ENCODE data around the gene HNRNPR.

Gene HNRNPR

GRCh38 chr1:23370709-23371584 lies 26.9 kb upstream of the HNRNPR start (continued):
- peak; percentile 53; the same call in 1 of the 2 replicates for TF ChIP-seq ZNF561 (tag by site-specific recombination; IDR thresholded peaks at IDR 0.05; ENCODE audit: borderline replicate concordance)
- TF ChIP-seq CTCF (tag by site-specific recombination; IDR thresholded peaks at IDR 0.05), result peak; percentile 68
- TF ChIP-seq ZNF600 (tag by site-specific recombination; IDR thresholded peaks at IDR 0.05), result peak; percentile 54; the same call in 1 of the 2 replicates
- TF ChIP-seq ZBTB8A (tag by site-specific recombination; IDR thresholded peaks at IDR 0.05), result peak; percentile 92
- no peak for TF ChIP-seq ZNF155 (tag by site-specific recombination; IDR thresholded peaks at IDR 0.05)
- peak; percentile 99 for TF ChIP-seq SP7 (tag by site-specific recombination; IDR thresholded peaks at IDR 0.05)
- TF ChIP-seq, protein P1, sequence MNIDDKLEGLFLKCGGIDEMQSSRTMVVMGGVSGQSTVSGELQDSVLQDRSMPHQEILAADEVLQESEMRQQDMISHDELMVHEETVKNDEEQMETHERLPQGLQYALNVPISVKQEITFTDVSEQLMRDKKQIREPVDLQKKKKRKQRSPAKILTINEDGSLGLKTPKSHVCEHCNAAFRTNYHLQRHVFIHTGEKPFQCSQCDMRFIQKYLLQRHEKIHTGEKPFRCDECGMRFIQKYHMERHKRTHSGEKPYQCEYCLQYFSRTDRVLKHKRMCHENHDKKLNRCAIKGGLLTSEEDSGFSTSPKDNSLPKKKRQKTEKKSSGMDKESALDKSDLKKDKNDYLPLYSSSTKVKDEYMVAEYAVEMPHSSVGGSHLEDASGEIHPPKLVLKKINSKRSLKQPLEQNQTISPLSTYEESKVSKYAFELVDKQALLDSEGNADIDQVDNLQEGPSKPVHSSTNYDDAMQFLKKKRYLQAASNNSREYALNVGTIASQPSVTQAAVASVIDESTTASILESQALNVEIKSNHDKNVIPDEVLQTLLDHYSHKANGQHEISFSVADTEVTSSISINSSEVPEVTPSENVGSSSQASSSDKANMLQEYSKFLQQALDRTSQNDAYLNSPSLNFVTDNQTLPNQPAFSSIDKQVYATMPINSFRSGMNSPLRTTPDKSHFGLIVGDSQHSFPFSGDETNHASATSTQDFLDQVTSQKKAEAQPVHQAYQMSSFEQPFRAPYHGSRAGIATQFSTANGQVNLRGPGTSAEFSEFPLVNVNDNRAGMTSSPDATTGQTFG (tag by site-specific recombination; IDR thresholded peaks at IDR 0.05; ENCODE audit: borderline replicate concordance), result no peak
- no peak for TF ChIP-seq ZNF548 (tag by site-specific recombination; IDR thresholded peaks at IDR 0.05)
- TF ChIP-seq ZNF423 (tag by site-specific recombination; IDR thresholded peaks at IDR 0.05), result peak; percentile 83
- no peak for TF ChIP-seq YY2 (tag by site-specific recombination; IDR thresholded peaks at IDR 0.05)
- 0 out of 2 replicates have a peak, but pooled peaks have one; percentile 23 for TF ChIP-seq PBX3 (CRISPR knock-in tag; IDR thresholded peaks at IDR 0.05)
- no peak for TF ChIP-seq AEBP2 (tag by site-specific recombination; IDR thresholded peaks at IDR 0.05; ENCODE audit: borderline replicate concordance)

DNA sequence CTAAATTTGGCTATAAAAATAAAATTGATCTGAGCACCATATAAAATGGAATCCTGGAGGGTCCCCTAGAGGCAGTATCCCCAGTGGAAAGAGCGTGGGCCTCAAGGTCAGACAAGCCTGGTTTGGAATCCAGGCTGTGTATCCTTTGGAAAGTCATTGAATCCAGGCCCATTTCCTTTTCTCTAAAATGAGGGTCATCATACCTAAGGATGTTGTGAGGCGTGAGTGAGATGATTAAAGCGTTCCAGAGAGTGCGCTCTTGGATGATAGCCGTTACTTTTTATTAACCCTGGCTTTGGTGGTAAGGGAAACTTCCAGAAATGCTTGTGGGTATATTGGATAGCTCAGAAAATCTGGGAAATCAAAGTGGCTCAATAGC lies 26.2 kb upstream of the HNRNPR start:
- H3K4me1 ChIP-seq (ENCODE audit: control insufficient read depth, insufficient read depth, low read length), result peaks cover 17% of the 10 kb centered on the region
- H3K27ac ChIP-seq (ENCODE audit: extremely low read depth, low read depth, low read length), result peak overlapping the region; percentile 93
- TF ChIP-seq ZNF571 (tag by site-specific recombination; IDR thresholded peaks at IDR 0.05) (no peak), ZNF558 (tag by site-specific recombination; IDR thresholded peaks at IDR 0.05) (no peak), HOXC10 (CRISPR knock-in tag; IDR thresholded peaks at IDR 0.05) (no peak), ZNF2 (tag by site-specific recombination; IDR thresholded peaks at IDR 0.05) (no peak), ZNF704 (tag by site-specific recombination; IDR thresholded peaks at IDR 0.05) (no peak), KLF9 (tag by site-specific recombination; IDR thresholded peaks at IDR 0.05; ENCODE audit: low read depth) (no peak), SETDB1 (IDR thresholded peaks at IDR 0.05; ENCODE audit: insufficient read length, low read length) (no peak), ZFHX2 (tag by site-specific recombination; conservative IDR thresholded peaks at IDR 0.05) (no peak), ZNF175 (tag by site-specific recombination; IDR thresholded peaks at IDR 0.05) (no peak), ZNF488 (tag by site-specific recombination; IDR thresholded peaks at IDR 0.05) (no peak), KLF8 (tag by site-specific recombination; IDR thresholded peaks at IDR 0.05) (no peak)
- H3K36me3 ChIP-seq (ENCODE audit: control insufficient read depth in 2 of 2, insufficient read depth in 1 of 2, low read length in 2 of 2), result peaks cover 0 to 24% of the 10 kb centered on the region in 2 experiments; a peak in 1 of 3 replicates
- no peaks in the 10 kb centered on the region for H3K9me3 ChIP-seq (ENCODE audit: control insufficient read depth, insufficient read depth, low read depth, low read length)
- ChIA-PET CTCF (interaction anchor here (1.2 to 3.4 kb wide), 2 partner anchors 34 to 127 kb away, joined by 3 to 16 read pairs; no protein-coding TSS in a partner anchor), POLR2A (interaction anchor here (0.6 to 5.4 kb wide), 5 partner anchors 8 to 322 kb away, joined by 3 to 121 read pairs (median 6); partner anchors contain the start of genes E2F2, HNRNPR and RPL11)
- no peak overlapping the region for H3K4me3 ChIP-seq (ENCODE audit: low read depth, low read length)
